Gastrocnemius medialis (tissue), 4 donors: ENCODE measurements around the gene MTX3.

Experiments
- POLR2A ChIP-seq, 2 donors: fragments of 450-650 bp; IDR thresholded peaks; one replicate each; pipeline ENCODE4 v1.6.1; 2017; ENCODE audit warnings: antibody characterized with exemption in 2 of 2, mild to moderate bottlenecking in 2 of 2, moderate library complexity in 2 of 2
- TF ChIP-seq, protein P1 (sequence below), 5 experiments: fragments of 450-650 bp in 3 of 5; fragments of 200-600 bp in 2 of 5; sonication (generic) in 2 of 5; IDR thresholded peaks in 4 of 5; conservative IDR thresholded peaks in 1 of 5; 1 replicate in 4 of 5; 2 replicates in 1 of 5; pipeline ENCODE4 v1.5.1; 2016 to 2019; ENCODE audit warnings: antibody characterized with exemption in 5 of 5, mild to moderate bottlenecking in 3 of 5, moderate library complexity in 3 of 5

DNA sequence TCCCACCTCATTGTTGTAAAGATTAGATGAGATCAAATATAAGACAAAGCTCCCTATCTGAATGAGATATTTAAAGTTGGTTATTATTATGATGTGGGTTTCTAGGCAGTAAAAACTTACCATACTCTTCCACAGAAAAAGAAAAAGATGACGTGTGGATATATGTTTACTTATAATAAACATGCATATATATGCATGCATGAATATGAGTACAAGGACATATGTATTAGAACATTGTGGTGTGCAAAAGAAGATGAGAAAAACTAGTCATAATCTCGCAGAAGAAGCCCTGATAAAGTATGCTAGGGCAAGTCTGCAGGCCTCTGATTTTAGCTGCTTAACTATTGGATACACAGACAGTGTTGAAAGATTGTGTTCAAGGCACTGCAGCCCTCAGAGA, 34.0 kb upstream of the MTX3 start:
- TF ChIP-seq, protein P1, sequence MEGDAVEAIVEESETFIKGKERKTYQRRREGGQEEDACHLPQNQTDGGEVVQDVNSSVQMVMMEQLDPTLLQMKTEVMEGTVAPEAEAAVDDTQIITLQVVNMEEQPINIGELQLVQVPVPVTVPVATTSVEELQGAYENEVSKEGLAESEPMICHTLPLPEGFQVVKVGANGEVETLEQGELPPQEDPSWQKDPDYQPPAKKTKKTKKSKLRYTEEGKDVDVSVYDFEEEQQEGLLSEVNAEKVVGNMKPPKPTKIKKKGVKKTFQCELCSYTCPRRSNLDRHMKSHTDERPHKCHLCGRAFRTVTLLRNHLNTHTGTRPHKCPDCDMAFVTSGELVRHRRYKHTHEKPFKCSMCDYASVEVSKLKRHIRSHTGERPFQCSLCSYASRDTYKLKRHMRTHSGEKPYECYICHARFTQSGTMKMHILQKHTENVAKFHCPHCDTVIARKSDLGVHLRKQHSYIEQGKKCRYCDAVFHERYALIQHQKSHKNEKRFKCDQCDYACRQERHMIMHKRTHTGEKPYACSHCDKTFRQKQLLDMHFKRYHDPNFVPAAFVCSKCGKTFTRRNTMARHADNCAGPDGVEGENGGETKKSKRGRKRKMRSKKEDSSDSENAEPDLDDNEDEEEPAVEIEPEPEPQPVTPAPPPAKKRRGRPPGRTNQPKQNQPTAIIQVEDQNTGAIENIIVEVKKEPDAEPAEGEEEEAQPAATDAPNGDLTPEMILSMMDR (IDR thresholded peaks at IDR 0.05 in 4 of 5, conservative IDR thresholded peaks at IDR 0.05 in 1 of 5), result no peak
- no peak for TF ChIP-seq POLR2A (IDR thresholded peaks at IDR 0.05)
